HG03097 (cell line): ENCODE measurements around the gene PITPNM2.

ENCODE experiments used
- ATAC-seq: cut with Tn5 transposase; IDR thresholded peaks from one replicate; pipeline ENCODE4 v1.9.1; 2021; ENCODE audit not compliant: unreplicated experiment, low FRiP score

PITPNM2 gene

GRCh38 chr12:123150744-123151456 is at the start of gene PITPNM2:
PITPNM2 (minus strand) TSS chr12:123151090; CDS start chr12:123034590, 116,500 bp downstream.
- peak; percentile 54 for ATAC-seq

DNA sequence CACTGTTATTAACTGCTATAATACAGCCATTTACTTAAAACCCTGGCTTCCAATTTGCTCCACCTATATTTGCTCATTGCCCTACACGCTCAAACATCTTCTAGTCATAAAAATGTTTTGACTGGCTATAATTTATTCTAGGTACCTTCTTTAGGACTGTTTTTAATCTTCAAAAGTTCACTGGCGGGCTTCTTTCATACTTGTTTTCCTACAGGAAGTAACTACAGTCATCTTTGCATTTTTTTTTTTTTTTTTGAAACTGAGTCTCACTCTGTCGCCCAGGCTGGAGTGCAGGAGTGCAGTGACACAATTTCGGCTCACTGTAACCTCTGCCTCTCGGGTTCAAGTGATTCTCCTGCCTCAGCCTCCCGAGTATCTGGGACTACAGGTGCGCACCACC is 49.5 kb upstream of the PITPNM2 start:
- ATAC-seq, result no peak

- no peak for ATAC-seq
These were observed 49.0 kb upstream of the PITPNM2 start for GRCh38 chr12:123199936-123200335.

DNA sequence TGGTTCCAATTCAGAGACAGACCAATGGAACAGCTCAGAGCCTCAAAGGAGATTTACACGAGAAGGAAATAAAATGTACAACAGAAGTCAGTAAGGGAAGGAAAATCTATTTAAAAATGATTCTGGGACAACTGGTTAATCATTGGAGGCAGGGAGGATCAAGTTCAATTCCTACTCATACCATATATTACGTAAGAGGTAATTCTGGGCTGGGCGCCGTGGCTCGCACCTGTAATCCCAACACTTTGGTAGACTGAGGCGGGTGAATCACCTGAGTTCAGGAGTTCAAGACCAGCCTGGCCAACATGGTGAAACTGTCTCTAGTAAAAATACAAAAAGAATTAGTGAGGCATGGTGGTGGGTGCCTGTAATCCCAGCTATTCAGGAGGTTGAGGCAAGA is 36.7 kb upstream of the PITPNM2 start:
- no peak for ATAC-seq

GRCh38 chr12:123180171-123180570 is 29.3 kb upstream of the PITPNM2 start:
- no peak for ATAC-seq

DNA sequence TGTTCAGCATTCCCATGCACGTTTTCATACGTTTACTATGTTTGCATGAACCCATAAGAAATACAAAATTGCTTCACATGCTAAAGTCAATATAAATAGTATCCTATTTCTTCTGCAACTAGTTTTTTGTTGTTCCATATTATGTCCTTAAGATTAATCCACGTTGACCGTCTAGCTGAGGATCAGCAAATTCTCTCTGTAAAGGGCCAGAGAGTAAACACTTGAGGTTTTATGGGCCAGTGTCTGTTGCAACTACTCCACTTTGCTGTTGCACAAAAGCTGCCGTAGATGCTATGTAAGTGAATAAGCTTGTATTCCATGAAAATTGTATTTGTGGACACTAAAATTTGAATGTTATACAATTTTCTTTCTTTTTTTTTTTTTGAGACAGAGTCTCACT is 21.1 kb upstream of the PITPNM2 start:
- no peak for ATAC-seq

DNA sequence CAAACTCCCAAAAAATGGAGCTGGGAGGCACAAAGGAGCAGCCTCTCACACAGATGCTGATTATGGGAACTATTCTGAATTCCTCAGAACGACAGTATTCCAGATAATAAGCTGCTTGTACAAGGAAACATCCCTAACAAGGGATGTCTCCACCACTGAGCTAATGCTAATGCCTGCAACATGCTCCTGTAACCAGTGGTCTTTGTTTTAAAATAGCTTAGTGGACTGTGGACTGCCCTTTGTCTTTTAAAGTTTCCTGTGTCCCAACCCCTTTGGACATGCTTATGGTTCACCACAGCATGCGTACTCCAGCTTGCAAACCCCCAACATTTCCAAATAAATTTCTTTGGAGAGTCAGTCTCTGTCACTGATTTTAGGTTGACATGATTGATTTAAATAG is 16.4 kb upstream of the PITPNM2 start:
- no peak for ATAC-seq

GRCh38 chr12:123165537-123165936 is 14.6 kb upstream of the PITPNM2 start:
- ATAC-seq, result no peak

DNA sequence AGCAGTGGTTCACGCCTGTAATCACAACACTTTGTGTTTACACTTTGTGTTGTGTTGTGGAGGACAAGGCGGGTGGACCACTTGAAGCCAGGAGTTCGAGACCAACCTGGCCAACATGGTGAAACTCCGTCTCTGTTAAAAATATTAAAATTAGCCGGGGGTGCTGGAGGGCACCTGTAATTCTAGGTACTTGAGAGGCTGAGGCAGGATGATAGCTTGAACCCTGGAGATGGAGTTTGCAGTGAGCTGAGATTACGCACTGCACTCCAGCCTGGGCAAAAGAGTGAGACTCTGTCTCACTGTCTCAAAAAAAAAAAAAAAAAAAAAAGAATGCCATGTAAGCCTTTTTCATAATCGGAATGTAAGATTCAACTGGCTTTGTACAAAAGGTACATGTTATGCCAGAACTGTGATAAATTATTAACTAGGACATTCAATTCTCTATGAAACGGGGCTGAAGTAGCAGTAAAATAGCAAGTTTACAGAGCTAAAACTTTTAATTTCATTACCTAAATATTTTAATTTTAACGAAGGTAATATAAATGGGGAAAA is 13.9 kb upstream of the PITPNM2 start:
- ATAC-seq, result no peak

DNA sequence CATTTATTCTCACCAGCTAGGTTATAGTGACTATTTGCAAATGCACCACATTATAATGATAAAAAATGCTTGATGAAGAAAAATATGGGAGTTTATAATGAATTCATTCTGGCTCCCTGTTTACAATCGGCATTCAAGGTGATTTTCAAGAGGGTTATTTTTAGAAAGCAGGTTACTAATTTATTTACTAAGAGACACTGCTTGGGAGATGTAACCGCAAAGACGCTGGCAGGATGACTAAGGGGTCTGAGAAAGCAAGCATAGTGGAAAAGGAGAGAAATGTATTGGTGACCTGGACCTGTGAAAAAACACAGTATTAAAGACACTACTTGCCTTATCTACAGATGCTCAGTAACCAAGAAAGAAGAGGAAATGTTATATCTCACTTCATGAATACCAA is 13.3 kb upstream of the PITPNM2 start:
- no peak for ATAC-seq

GRCh38 chr12:123163227-123163626 is 12.3 kb upstream of the PITPNM2 start:
- no peak for ATAC-seq

GRCh38 chr12:123160801-123161487 is 10.1 kb upstream of the PITPNM2 start:
- no peak for ATAC-seq

- no peak for ATAC-seq
These were observed 3.0 kb upstream of the PITPNM2 start for GRCh38 chr12:123153906-123154305.

DNA sequence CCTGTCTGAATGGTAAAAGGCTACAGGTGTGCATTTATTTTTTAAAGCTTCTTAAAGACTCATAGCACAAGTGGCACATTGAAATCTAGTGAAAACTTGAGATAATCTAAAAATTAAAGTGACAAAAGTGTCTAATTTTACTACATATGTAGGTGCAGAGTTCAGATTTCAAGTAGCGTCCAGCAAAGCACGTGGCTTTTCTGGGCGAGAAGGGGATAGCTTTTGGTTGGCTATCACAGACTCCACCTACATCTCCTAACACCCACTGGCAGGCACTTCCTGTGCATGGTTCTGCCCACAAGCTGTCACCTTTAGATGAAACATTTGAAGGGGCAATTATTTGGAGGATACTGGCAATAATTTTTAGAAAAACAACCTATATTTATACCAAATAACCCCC is 1.9 kb upstream of the PITPNM2 start:
- ATAC-seq, result no peak

DNA sequence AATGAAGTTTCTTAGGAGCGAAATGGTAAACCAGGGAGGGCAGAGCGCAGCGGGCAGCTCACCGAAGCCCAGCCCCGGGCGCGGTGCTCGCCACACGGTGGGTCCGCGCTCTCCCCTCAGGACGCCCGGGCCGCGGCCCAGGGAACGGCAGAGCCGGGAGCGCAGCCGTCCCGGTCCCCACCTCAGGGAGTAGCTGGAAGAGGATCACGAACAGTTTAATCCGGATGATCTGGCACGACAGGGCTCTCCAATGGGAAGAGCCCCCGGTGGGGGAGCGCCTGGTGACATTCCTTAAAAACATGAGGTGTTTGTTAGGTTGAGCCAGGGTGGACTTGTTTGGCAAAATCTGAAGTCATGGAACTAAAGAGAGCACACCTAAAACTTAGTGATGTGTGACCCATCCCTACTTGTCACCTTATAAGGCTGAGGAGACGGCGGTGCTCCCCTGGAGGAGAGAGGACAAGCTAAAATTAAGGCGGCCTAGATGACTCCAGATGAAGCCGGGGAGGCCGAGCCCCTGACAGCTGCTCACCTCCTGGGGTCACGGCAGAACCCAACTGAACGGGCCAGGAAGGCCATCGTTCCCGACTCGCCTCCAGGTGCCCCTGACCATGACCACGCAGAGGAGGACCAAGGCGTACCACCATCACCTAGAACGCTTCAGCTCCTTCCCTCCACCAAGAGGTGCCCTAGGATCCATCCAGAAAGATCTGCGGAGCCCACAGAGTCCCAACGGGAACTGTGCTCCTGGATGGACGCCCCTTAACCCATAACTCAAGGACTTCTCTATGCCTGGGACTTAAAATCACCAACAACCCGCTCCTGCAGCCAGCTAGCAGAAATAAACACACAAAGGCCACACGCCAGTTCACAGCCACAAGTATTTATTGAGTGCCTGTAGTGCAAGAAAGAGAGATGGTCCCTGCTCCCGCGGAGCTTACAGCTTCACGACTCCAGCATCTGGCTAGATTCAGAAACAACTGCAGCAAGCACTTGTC is 866 bp upstream of the PITPNM2 start:
- no peak for ATAC-seq

DNA sequence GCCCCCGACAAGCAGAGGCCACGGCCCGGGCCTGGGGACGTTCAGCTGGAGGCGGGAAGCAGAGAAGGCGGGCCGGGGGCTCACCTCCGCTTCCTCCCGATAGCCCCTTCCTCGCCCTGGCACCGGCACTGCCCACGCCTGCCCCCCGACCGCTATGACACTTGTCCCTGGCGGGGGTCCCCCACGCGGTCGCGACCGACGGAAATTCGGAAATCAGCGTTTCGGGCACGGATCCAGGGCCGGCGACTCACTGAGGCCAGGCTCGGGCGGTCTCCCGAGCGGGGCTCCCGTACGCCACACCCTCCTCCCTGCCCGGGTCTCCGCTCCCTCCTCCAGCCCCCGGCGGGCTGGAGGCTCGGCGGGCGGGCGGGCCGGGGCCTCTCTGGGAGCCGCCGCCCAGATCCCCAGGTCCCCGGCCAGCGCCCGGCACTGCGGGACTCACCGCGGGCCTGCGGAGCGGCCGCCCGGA is 581 bp downstream of the PITPNM2 start:
- peak; percentile 10 for ATAC-seq

DNA sequence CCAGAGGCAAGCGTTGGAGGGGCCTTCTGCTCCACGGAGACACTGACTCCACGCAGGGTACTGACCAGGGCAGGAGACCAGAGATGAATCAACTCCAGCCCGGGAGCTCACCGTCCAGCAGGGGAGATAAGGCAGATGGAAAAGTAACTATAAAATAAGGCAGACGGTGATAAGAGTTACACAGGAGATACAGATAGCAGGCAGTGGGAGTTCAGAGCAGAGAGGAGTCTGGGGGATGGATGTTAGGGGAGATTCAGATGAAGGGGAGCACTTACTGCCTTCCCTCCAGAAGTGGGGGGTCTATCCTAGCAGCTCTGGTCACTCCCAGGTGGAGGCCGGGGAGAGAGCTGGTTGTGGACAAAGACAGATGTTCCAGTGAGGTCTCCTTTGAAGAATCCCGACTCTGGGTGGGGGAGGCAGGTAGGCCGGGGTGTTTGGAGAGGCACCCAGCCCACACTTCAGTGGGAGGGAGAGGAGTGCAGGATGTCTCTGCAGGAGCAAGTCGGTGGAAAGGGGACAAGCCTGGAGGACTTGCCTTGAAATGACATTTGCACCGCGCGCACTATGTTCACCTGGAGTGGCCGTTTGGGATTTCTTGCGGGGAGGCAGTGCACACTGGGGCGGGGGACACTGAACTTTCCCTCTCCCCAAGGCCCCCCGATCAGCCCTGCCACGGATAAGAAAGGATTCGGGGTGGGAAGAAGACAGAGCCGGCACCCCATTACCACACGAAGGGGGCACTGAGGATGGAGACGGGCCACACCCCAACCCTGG is 1.2 kb downstream of the PITPNM2 start:
- ATAC-seq, result no peak

GRCh38 chr12:123149088-123149487 is 1.8 kb downstream of the PITPNM2 start:
- no peak for ATAC-seq

DNA sequence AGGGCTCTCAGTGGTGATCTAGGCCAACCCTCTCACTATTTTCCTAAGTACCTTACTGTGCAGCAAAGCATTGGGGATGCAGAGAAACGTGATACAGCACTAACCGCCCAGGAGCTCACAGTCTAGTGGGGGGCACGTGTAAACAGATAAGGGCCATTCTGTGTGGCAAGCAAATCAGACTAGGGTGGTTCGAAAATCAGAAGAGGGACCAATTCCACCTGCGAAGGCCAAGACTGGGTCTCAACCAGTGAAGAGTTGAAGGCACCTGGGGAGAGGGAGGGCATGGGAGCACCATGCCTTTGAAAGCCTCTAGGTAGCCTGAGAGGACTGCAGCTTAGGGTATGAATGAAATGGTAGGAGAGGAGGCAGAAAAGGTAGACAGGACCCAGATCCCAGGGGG is 2.2 kb downstream of the PITPNM2 start:
- no peak for ATAC-seq

DNA sequence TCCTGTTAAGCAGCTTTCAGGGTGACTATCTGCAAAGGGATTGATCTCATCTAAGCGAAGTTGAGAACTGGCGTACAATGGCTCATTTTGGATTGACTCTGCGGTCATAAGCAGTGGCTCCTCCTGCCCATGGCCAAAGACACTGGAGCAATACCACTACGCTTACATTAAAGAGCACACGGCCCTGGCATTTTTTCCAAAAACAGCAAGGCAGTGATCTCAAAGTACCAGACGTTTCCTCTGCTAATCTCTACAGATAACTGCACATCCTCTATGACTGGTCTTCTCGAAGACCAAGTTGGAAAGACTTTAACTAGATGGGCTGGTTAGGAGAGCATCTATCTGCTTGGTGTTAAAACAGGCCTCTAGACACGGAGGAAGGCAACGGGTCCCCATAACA is 2.7 kb downstream of the PITPNM2 start:
- ATAC-seq, result no peak
